Heart left ventricle (tissue), 16 donors: ENCODE data around the gene METTL18. TPM values are rescaled to one million over a fixed set of nuclear protein-coding genes. Genes with fewer than 3 reads are reported as not detected.

ENCODE experiments used
- ATAC-seq, 4 donors: fragments of 200-7000 bp; cut with Tn5 transposase; one replicate each; pipeline ENCODE4 v1.9.1; 2020 to 2022; ENCODE audit warnings: moderate library complexity in 4 of 4, mild to moderate bottlenecking in 3 of 4, moderate number of reproducible peaks in 1 of 4
- DNase-seq, 5 donors: peaks; one replicate each; pipeline ENCODE4 v3.0.0-alpha.2; 2020
- H3K27ac ChIP-seq, 12 donors: fragments of 200-600 bp; sonication (generic) in 4 of 12; one replicate each; pipeline versions ENCODE4 v1.5.0 to v1.8.0; 2016 to 2022; ENCODE audit warnings: mild to moderate bottlenecking in 2 of 12
- H3K27me3 ChIP-seq, 9 donors: fragments of 200-600 bp; sonication (generic) in 2 of 9; one replicate each; pipeline versions ENCODE4 v1.5.1 to v1.8.0; 2016 to 2022; ENCODE audit warnings: mild to moderate bottlenecking in 3 of 9
- H3K36me3 ChIP-seq, 9 donors: fragments of 200-600 bp; sonication (generic) in 2 of 9; one replicate each; pipeline versions ENCODE4 v1.5.0 to v1.8.0; 2018 to 2022; ENCODE audit warnings: mild to moderate bottlenecking in 2 of 9
- H3K4me1 ChIP-seq, 12 donors: fragments of 200-600 bp; sonication (generic) in 4 of 12; one replicate each; pipeline versions ENCODE4 v1.5.0 to v1.8.0; 2016 to 2022; ENCODE audit warnings: mild to moderate bottlenecking in 3 of 12
- H3K4me3 ChIP-seq, 12 donors: fragments of 200-600 bp; sonication (generic) in 4 of 12; one replicate each; pipeline versions ENCODE4 v1.5.0 to v1.8.0; 2017 to 2022; ENCODE audit warnings: mild to moderate bottlenecking in 9 of 12, moderate library complexity in 4 of 12
- H3K9me3 ChIP-seq, 12 donors: fragments of 200-600 bp; sonication (generic) in 4 of 12; one replicate each; pipeline versions ENCODE4 v1.5.0 to v1.8.0; 2016 to 2022; ENCODE audit warnings: mild to moderate bottlenecking in 1 of 12
- CTCF ChIP-seq, 12 donors: fragments of 200-600 bp; sonication (generic) in 4 of 12; IDR thresholded peaks; one replicate each; pipeline versions ENCODE4 v1.5.0 to v1.8.0; 2018 to 2022; ENCODE audit warnings: antibody characterized with exemption in 12 of 12, mild to moderate bottlenecking in 5 of 12
- POLR2A ChIP-seq, 2 donors: fragments of 450-650 bp; IDR thresholded peaks; one replicate each; pipeline ENCODE4 v1.6.1; 2017; ENCODE audit warnings: antibody characterized with exemption in 2 of 2, mild to moderate bottlenecking in 2 of 2, moderate library complexity in 2 of 2
- WGBS, 4 donors: extraction: QIAGEN DNeasy Blood & Tissue Kit in 2 of 4; methylation state at CpG; one replicate each; pipeline versions ENCODE4 v1.1.5 to v1.1.7; 2013 to 2018; 5-methylcytosine and 5-hydroxymethylcytosine counted together
- intact Hi-C, 10 donors: fragments of 100-400 bp; cut with DNase I; formaldehyde crosslinking; loops; one replicate each; pipeline versions ENCODE4 v1.11.1 to v1.14.2; 2022
- polyA plus RNA-seq, 2 donors: library from polyadenylated mRNA; stranded (reverse); fragments of 200-250 nt; gene quantifications; one replicate each; pipeline ENCODE4 v1.2.3, GENCODE V29; 2013
- total RNA-seq, 9 donors: library from RNA; depleted of rRNA in 2 of 9; stranded (reverse); fragments of >200 nt in 2 of 9; fragmentation: NEBNext Ultra II Directional in 3 of 9; extraction: Animal tissue kit (Norgen Biotek cat#: 25700) in 3 of 9; gene quantifications; one replicate each; pipeline versions ENCODE4 v1.1.0 to v1.2.4, GENCODE V29; 2016 to 2023
- donor health status: ischemic (EF 13 %, LVEDD 7.1; RV severe dilation, severe dysfunction).
- donor health status: healthy with polysubstance abuse.
- donor health status: DM: no; HTN: yes; CAD: no.
- donor health status: DM: no; HTN: no; CAD: no.
- donor health status: ischemic (EF 25% LVEDD 6.9; RV normal size, moderate dysfunction).
- donor health status: ischemic (EF 25% LVEDD 5.7; RV mildly dilated, moderate dysfunction).
- donor health status: healthy.
- donor health status: DM: yes; HTN: yes; CAD: no.
- donor health status: ischemic (EF 35%, LVEDD 5.7; RV mildly dilated, moderate dysfunction).
- donor health status: nonischemic (EF 11% LVEDD 7.7; RV severe dilation, severe dysfunction).
- donor health status: DM: yes; HTN: yes; CAD: no.
- donor health status: PGD.
- donor health status: ischemic (EF 29% LVEDD 5.4; RV normal size, mild dysfunction).
- donor health status: nonischemic (EF 23%, LVEDD 6.1; RV moderate dilation, normal function).

Gene METTL18
- total and polyA plus RNA-seq, 11 donors: 2.0 to 8.2 (median 6.0) TPM

- intact Hi-C loops: no loop called here
- TF ChIP-seq POLR2A (IDR thresholded peaks at IDR 0.05) (no peak), CTCF (IDR thresholded peaks at IDR 0.05) (no peak)
- 84 to 96% (median 93%) methylated on average over 1 of the region's 1 CpG for WGBS, 4 donors
Observed at GRCh38 chr1:169835647-169836046, 40.9 kb upstream of the METTL18 start.

GRCh38 chr1:169834869-169835268, 40.2 kb upstream of the METTL18 start:
- 96 to 99% (median 98%) methylated on average over 1 of the region's 1 CpG for WGBS, 4 donors
- Histone ChIP-seq H3K4me3 (no peak overlapping the region), H3K27ac (no peak overlapping the region), H3K27me3 (no peaks in the 10 kb centered on the region), H3K9me3 (peaks cover 0 to 11% (median 0%) of the 10 kb centered on the region in 12 donors), H3K4me1 (no peaks in the 10 kb centered on the region), H3K36me3 (peaks cover 0 to 68% (median 43%) of the 10 kb centered on the region in 9 donors)
- DNase-seq: no peak
- TF ChIP-seq POLR2A (IDR thresholded peaks at IDR 0.05): no peak
- TF ChIP-seq CTCF (IDR thresholded peaks at IDR 0.05): no peak
- no peak for ATAC-seq
- intact Hi-C loops: no loop called here

More at GRCh38 chr1:169835647-169836046, 40.9 kb upstream of the METTL18 start:
- peaks cover 0 to 14% (median 0%) of the 10 kb centered on the region in 12 donors for H3K9me3 ChIP-seq
- no peak overlapping the region for H3K27ac ChIP-seq
- H3K36me3 ChIP-seq: peaks cover 0 to 66% (median 35%) of the 10 kb centered on the region in 9 donors
- ATAC-seq (no peak), DNase-seq (no peak)
- H3K4me1 ChIP-seq: no peaks in the 10 kb centered on the region
- no peak overlapping the region for H3K4me3 ChIP-seq
- no peaks in the 10 kb centered on the region for H3K27me3 ChIP-seq

GRCh38 chr1:169833179-169833901, 38.6 kb upstream of the METTL18 start:
- peaks cover 0 to 72% (median 54%) of the 10 kb centered on the region in 9 donors for H3K36me3 ChIP-seq
- intact Hi-C loops: no loop called here

More at GRCh38 chr1:169833179-169833901, 38.6 kb upstream of the METTL18 start:
- no peak overlapping the region for H3K27ac ChIP-seq
- ATAC-seq (no peak), DNase-seq (no peak)
- H3K4me3 ChIP-seq: no peak overlapping the region
- H3K27me3 ChIP-seq: no peaks in the 10 kb centered on the region
- H3K9me3 ChIP-seq: no peaks in the 10 kb centered on the region
- no peak for TF ChIP-seq POLR2A (IDR thresholded peaks at IDR 0.05)
- TF ChIP-seq CTCF (IDR thresholded peaks at IDR 0.05): no peak
- WGBS, 4 donors: 74 to 92% (median 82%) methylated on average over 4 of the region's 4 CpGs
- no peaks in the 10 kb centered on the region for H3K4me1 ChIP-seq
